Right lobe of liver (tissue), 4 donors: ENCODE data around the gene TNFRSF25.

Experiments
- CTCF ChIP-seq, 4 donors: fragments of 200-600 bp in 3 of 4; fragments of 450-650 bp in 1 of 4; IDR thresholded peaks; one replicate each; pipeline versions ENCODE4 v1.5.1 to v1.8.0; 2016 to 2022; ENCODE audit warnings: antibody characterized with exemption in 4 of 4, mild to moderate bottlenecking in 2 of 4
- POLR2A ChIP-seq: fragments of 450-650 bp; IDR thresholded peaks from one replicate; pipeline ENCODE4 v1.6.1; 2017; ENCODE audit warnings: antibody characterized with exemption, mild to moderate bottlenecking
- donor health status: DM: no; HTN: no; CAD: no.
- donor health status: DM: no; HTN: no; CAD: no.
- donor health status: DM: no; HTN: yes; CAD: no.

DNA sequence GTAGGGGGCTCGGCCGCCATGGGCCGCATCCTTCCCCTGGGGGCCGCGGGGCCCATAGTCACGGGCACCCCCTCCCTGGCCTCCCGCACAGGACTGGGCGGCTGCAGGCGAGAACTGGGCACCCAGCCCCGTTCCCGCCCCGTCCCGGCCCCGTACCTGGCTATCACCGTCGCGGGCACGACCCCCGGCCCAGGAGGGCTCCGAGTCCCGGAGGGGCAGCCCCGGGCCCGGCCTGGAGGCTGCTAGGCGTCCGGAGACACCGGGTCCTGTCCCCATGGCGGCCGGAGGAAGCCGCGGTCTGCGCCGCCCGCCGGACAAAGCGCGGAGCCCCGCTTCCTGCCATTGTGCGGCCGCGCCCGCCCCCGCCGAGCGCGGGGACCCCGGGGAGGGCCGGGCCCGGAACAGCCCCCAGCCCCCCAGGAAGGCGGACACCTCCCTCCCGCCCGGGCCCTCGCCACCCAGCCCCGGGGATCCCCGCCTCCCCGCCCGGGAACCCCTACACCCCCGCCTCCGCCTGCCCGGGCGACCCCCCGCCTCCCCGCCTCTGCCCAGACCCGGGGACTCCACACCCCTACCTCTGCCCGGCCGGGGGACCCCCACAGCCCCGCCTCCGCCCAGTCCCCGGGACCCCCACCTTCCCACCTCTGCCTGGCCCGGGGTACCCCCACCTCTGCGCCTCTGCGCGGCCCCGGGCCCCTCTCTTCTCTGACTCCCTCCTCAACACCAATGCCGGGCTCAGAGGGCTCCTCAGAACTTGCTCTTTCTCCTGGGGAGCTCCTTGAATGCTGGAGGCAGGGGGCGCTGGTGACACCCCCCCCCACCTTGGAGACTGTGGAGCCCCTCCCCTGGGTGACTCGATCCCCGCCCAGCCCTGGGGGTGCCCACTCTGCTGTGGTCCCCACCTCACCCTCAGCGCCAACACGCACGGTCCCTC is 19.5 kb upstream of the TNFRSF25 start:
- TF ChIP-seq POLR2A (no peak), CTCF (IDR thresholded peaks at IDR 0.05) (no peak)
